Measurements from ENCODE around the gene PLEKHM3. TPM values are rescaled to one million over a fixed set of nuclear protein-coding genes. Genes with fewer than 3 reads are reported as not detected.

PLEKHM3 gene
- total and polyA plus RNA-seq, 2 donors (not counting 3 experiments of a cell fraction or from before 2014, with no cell fraction given) = 3.1 to 9.1 TPM

DNA sequence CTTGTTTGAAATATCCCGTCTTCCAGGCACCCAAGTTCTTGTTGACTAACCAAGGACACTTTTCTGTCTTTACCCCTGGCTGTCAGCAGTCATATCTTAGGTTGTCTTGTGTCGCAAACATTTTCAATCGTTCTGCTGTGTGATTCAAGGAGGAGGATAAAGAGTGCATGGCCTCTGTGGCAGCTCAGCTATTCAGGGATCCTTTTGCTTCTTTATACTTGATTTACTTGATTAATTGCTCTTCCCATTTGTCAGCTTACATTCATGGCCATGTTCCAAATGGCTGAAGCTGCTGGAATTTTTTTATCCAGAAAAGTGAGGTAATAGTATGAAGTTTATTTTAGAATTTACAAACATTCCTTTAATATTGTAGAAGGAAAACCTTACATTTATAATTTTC lies 158.3 kb downstream of the PLEKHM3 start:
- intact Hi-C loops (cut with micrococcal nuclease) (no loop called here), dilution Hi-C loops (cut with MboI; ENCODE audit: extremely low pct_ligation_motif_present, low sequenced_read_pairs) (no loop called here)
- no TSS peak for BruUV-seq (replicated peaks)
- no peak overlapping the region for H3K4me3 ChIP-seq (replicated peaks in 1 of 3; ENCODE audit: insufficient read depth in 1 of 3, low read depth in 1 of 3, low read length in 3 of 3)
- FAIRE-seq (no peak), DNase-seq (ENCODE audit: low read depth, low spot score) (no peak)
- H3K27me3 ChIP-seq (ENCODE audit: control insufficient read depth in 2 of 2, insufficient read depth in 2 of 2, low read length in 2 of 2) = no peaks in the 10 kb centered on the region
- no peaks in the 10 kb centered on the region for H3K4me1 ChIP-seq (ENCODE audit: control insufficient read depth, extremely low read depth, insufficient read depth, low read length)
- H3K79me2 ChIP-seq (ENCODE audit: control insufficient read depth, insufficient read depth, low read length) = no peaks in the 10 kb centered on the region
- H2AFZ ChIP-seq (ENCODE audit: low read depth, low read length) = no peak overlapping the region
- H3K36me3 ChIP-seq (ENCODE audit: control insufficient read depth in 2 of 2, extremely low read depth in 1 of 2, insufficient read depth in 2 of 2, low read length in 2 of 2) = no peaks in the 10 kb centered on the region
- no peaks in the 10 kb centered on the region for H3K9me1 ChIP-seq (replicated peaks; ENCODE audit: control insufficient read depth, extremely low read depth, insufficient read depth, low read length)
- POLR2A ChIA-PET = no interaction called here
- CTCF ChIA-PET = interaction anchor here (1.1 to 1.4 kb wide), 2 partner anchors 9 to 19 kb away, joined by 3 to 6 read pairs; no protein-coding TSS in a partner anchor
- H3K27ac ChIP-seq (ENCODE audit: insufficient read depth, low read depth, low read length) = no peak overlapping the region
- H3K9me3 ChIP-seq (replicated peaks; ENCODE audit: control insufficient read depth, insufficient read depth, low read length) = no peaks in the 10 kb centered on the region
- no peak overlapping the region for H3K9ac ChIP-seq (replicated peaks; ENCODE audit: extremely low read depth, insufficient read depth, low read length)
- TF ChIP-seq JUN (IDR thresholded peaks at IDR 0.05; ENCODE audit: borderline replicate concordance, insufficient read depth, insufficient read length, low read depth) (no peak), MYC (IDR thresholded peaks at IDR 0.05; ENCODE audit: low read depth, low read length) (no peak), EZH2 (IDR thresholded peaks at IDR 0.05; ENCODE audit: borderline replicate concordance, low read depth, low read length, severe bottlenecking) (no peak)
- TF ChIP-seq, protein P1, sequence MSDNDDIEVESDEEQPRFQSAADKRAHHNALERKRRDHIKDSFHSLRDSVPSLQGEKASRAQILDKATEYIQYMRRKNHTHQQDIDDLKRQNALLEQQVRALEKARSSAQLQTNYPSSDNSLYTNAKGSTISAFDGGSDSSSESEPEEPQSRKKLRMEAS (IDR thresholded peaks at IDR 0.05; ENCODE audit: insufficient read depth, insufficient read length) = no peak
- H3K4me2 ChIP-seq (ENCODE audit: insufficient read depth, low read length) = no peak overlapping the region
- H4K20me1 ChIP-seq (replicated peaks; ENCODE audit: control insufficient read depth, extremely low read depth, insufficient read depth, low read length) = no peaks in the 10 kb centered on the region

DNA sequence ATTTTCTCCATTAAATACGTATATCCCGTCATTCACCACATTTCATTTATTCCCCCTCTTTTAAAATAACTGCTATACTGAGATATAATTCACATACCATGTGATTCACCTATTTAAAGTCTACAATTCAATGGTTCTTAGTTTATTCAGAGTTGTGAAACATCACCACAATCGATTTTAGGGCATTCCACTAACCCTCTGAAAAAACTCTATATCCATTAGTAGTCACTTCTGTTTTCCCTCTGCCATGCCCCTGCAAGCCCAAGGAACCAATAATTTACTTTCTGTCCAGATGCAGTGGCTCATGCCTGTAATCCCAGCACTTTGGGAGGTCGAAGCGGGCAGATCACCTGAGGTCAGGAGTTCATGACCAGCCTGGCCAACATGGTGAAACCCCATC lies 160.1 kb downstream of the PLEKHM3 start:
- Histone ChIP-seq H3K9me3 (replicated peaks; ENCODE audit: control insufficient read depth, insufficient read depth, low read length) (no peaks in the 10 kb centered on the region), H3K4me2 (ENCODE audit: insufficient read depth, low read length) (no peak overlapping the region), H3K27me3 (ENCODE audit: control insufficient read depth in 2 of 2, insufficient read depth in 2 of 2, low read length in 2 of 2) (no peaks in the 10 kb centered on the region), H3K9me1 (replicated peaks; ENCODE audit: control insufficient read depth, extremely low read depth, insufficient read depth, low read length) (no peaks in the 10 kb centered on the region), H3K27ac (ENCODE audit: insufficient read depth, low read depth, low read length) (no peak overlapping the region), H3K36me3 (ENCODE audit: control insufficient read depth in 2 of 2, extremely low read depth in 1 of 2, insufficient read depth in 2 of 2, low read length in 2 of 2) (no peaks in the 10 kb centered on the region), H4K20me1 (replicated peaks; ENCODE audit: control insufficient read depth, extremely low read depth, insufficient read depth, low read length) (no peaks in the 10 kb centered on the region), H3K4me3 (replicated peaks in 1 of 3; ENCODE audit: insufficient read depth in 1 of 3, low read depth in 1 of 3, low read length in 3 of 3) (no peak overlapping the region), H2AFZ (ENCODE audit: low read depth, low read length) (no peak overlapping the region), H3K4me1 (ENCODE audit: control insufficient read depth, extremely low read depth, insufficient read depth, low read length) (peaks cover 7% of the 10 kb centered on the region), H3K79me2 (ENCODE audit: control insufficient read depth, insufficient read depth, low read length) (no peaks in the 10 kb centered on the region), H3K9ac (replicated peaks; ENCODE audit: extremely low read depth, insufficient read depth, low read length) (no peak overlapping the region)
- ChIA-PET CTCF (no interaction called here), POLR2A (no interaction called here)
- TF ChIP-seq FOS (IDR thresholded peaks at IDR 0.05; ENCODE audit: borderline replicate concordance, insufficient read depth, low read length) (no peak), POLR2A (IDR thresholded peaks at IDR 0.05; ENCODE audit: low read depth, low read length) (no peak), MYC (IDR thresholded peaks at IDR 0.05; ENCODE audit: low read depth, low read length) (no peak), POLR2AphosphoS5 (IDR thresholded peaks at IDR 0.05; ENCODE audit: insufficient read depth, low read depth, low read length) (no peak), EZH2 (IDR thresholded peaks at IDR 0.05; ENCODE audit: borderline replicate concordance, low read depth, low read length, severe bottlenecking) (no peak), GATA2 (IDR thresholded peaks at IDR 0.05; ENCODE audit: insufficient read depth, insufficient read length, low read depth, low read length) (no peak), JUN (IDR thresholded peaks at IDR 0.05; ENCODE audit: borderline replicate concordance, insufficient read depth, insufficient read length, low read depth) (no peak)
- TF ChIP-seq, protein P2, sequence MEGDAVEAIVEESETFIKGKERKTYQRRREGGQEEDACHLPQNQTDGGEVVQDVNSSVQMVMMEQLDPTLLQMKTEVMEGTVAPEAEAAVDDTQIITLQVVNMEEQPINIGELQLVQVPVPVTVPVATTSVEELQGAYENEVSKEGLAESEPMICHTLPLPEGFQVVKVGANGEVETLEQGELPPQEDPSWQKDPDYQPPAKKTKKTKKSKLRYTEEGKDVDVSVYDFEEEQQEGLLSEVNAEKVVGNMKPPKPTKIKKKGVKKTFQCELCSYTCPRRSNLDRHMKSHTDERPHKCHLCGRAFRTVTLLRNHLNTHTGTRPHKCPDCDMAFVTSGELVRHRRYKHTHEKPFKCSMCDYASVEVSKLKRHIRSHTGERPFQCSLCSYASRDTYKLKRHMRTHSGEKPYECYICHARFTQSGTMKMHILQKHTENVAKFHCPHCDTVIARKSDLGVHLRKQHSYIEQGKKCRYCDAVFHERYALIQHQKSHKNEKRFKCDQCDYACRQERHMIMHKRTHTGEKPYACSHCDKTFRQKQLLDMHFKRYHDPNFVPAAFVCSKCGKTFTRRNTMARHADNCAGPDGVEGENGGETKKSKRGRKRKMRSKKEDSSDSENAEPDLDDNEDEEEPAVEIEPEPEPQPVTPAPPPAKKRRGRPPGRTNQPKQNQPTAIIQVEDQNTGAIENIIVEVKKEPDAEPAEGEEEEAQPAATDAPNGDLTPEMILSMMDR (IDR thresholded peaks at IDR 0.05; ENCODE audit: extremely low read depth in 1 of 2, insufficient read depth in 1 of 2, low read depth in 1 of 2, low read length in 2 of 2) = no peak
- TF ChIP-seq, protein P1 (IDR thresholded peaks at IDR 0.05; ENCODE audit: insufficient read depth, insufficient read length) = no peak
- FAIRE-seq (no peak), DNase-seq (ENCODE audit: low read depth, low spot score) (no peak)
- no TSS peak for BruUV-seq (replicated peaks)
- intact Hi-C loops (cut with micrococcal nuclease) (no loop called here), dilution Hi-C loops (cut with MboI; ENCODE audit: extremely low pct_ligation_motif_present, low sequenced_read_pairs) (no loop called here)
